Smooth muscle cell (in vitro differentiated cells): Measurements from ENCODE around the gene ABLIM2. TPM values are rescaled to one million over a fixed set of nuclear protein-coding genes. Genes with fewer than 3 reads are reported as not detected.

Source experiments
- DNase-seq: peaks from one replicate; lab custom pipeline; 2025; ENCODE audit not compliant: unreplicated experiment; lab: John Stamatoyannopoulos, UW
- H2AFZ ChIP-seq: fragments of 200-600 bp; sonication (generic); 2 replicates; pipeline ENCODE4 v1.6.0; 2016; ENCODE audit warnings: antibody characterized with exemption, low read depth, mild to moderate bottlenecking
- H3F3A ChIP-seq: fragments of 200-600 bp; sonication (generic); 2 replicates; pipeline ENCODE4 v1.6.0; 2017; ENCODE audit warnings: antibody characterized with exemption, low read depth
- H3K27ac ChIP-seq: fragments of 200-600 bp; sonication (generic); 2 replicates; pipeline ENCODE4 v1.5.1; 2016; ENCODE audit warnings: low read depth, mild to moderate bottlenecking
- H3K27me3 ChIP-seq: fragments of 200-600 bp; sonication (generic); 2 replicates; pipeline ENCODE4 v1.6.1; 2016; ENCODE audit warnings: low read depth, mild to moderate bottlenecking
- H3K36me3 ChIP-seq: fragments of 200-600 bp; sonication (generic); 2 replicates; pipeline ENCODE4 v1.5.1; 2016; ENCODE audit warnings: low read depth
- H3K4me1 ChIP-seq: fragments of 200-600 bp; sonication (generic); 2 replicates; pipeline ENCODE4 v1.5.1; 2016; ENCODE audit warnings: low read depth
- H3K4me2 ChIP-seq: fragments of 200-600 bp; sonication (generic); 2 replicates; pipeline ENCODE4 v1.6.0; 2016; ENCODE audit warnings: mild to moderate bottlenecking
- H3K4me3 ChIP-seq: fragments of 200-600 bp; sonication (generic); 2 replicates; pipeline ENCODE4 v1.5.1; 2016; ENCODE audit warnings: mild to moderate bottlenecking
- H3K79me2 ChIP-seq: fragments of 200-600 bp; sonication (generic); 2 replicates; pipeline ENCODE4 v1.6.0; 2016; ENCODE audit warnings: low read depth, mild to moderate bottlenecking
- H3K9ac ChIP-seq: fragments of 200-600 bp; sonication (generic); 2 replicates; pipeline ENCODE4 v1.6.0; 2016; ENCODE audit warnings: low read depth
- H3K9me3 ChIP-seq: fragments of 200-600 bp; sonication (generic); replicated peaks from 2 replicates; pipeline ENCODE4 v1.5.1; 2016; ENCODE audit warnings: low read depth
- H4K20me1 ChIP-seq: fragments of 200-600 bp; sonication (generic); 2 replicates; pipeline ENCODE4 v1.6.0; 2016; ENCODE audit warnings: low read depth
- CTCF ChIP-seq: fragments of 200-600 bp; sonication (generic); IDR thresholded peaks from 2 replicates; pipeline ENCODE4 v1.5.1; 2017; ENCODE audit warnings: borderline replicate concordance, mild to moderate bottlenecking, antibody characterized with exemption; ENCODE audit not compliant: insufficient read depth, poor library complexity, severe bottlenecking
- WGBS: methylation state at CpG from one replicate; pipeline ENCODE4 v1.1.7; 2016; ENCODE audit warnings: low lambda C conversion rate; 5-methylcytosine and 5-hydroxymethylcytosine counted together
- polyA plus RNA-seq: library from polyadenylated mRNA; unstranded; fragments of >200 nt; fragmentation: Nextera tagmentation; extraction: Ambion mirVana; gene quantifications from 2 replicates; pipeline ENCODE4 v1.2.1, GENCODE V29; 2016
- total RNA-seq: library from RNA; depleted of rRNA; stranded (reverse); fragments of >200 nt; gene quantifications from 2 replicates; pipeline ENCODE4 v1.2.3, GENCODE V29; 2014

Gene ABLIM2
- total and polyA plus RNA-seq, 2 experiments from 2014 or later = 0.08 TPM; not detected in 1

- Histone ChIP-seq H3K4me3 (no peak overlapping the region), H3K9ac (no peak overlapping the region), H3K4me2 (no peak overlapping the region), H3K27me3 (no peaks in the 10 kb centered on the region), H3K27ac (no peak overlapping the region), H3K36me3 (no peaks in the 10 kb centered on the region), H4K20me1 (no peaks in the 10 kb centered on the region), H3K79me2 (no peaks in the 10 kb centered on the region), H2AFZ (no peak overlapping the region), H3F3A (no peaks in the 10 kb centered on the region), H3K4me1 (no peaks in the 10 kb centered on the region), H3K9me3 (no peaks in the 10 kb centered on the region)
- WGBS = 44% methylated on average over 2 of the region's 2 CpGs
- no peak for DNase-seq
- no peak for TF ChIP-seq CTCF
Observed at GRCh38 chr4:8167815-8168214, 9.2 kb upstream of the ABLIM2 start.

GRCh38 chr4:8167291-8167690 lies 8.7 kb upstream of the ABLIM2 start:
- DNase-seq = no peak
- no peaks in the 10 kb centered on the region for H3K27me3 ChIP-seq
- H3K4me3 ChIP-seq = no peak overlapping the region
- H3K79me2 ChIP-seq = no peaks in the 10 kb centered on the region
- H4K20me1 ChIP-seq = no peaks in the 10 kb centered on the region
- no peak for TF ChIP-seq CTCF
- H3F3A ChIP-seq = no peaks in the 10 kb centered on the region
- WGBS = 64% methylated on average over 2 of the region's 2 CpGs
- H3K4me1 ChIP-seq = no peaks in the 10 kb centered on the region
- no peaks in the 10 kb centered on the region for H3K36me3 ChIP-seq
- no peak overlapping the region for H3K9ac ChIP-seq
- no peak overlapping the region for H3K4me2 ChIP-seq
- H3K9me3 ChIP-seq = no peaks in the 10 kb centered on the region
- no peak overlapping the region for H2AFZ ChIP-seq
- no peak overlapping the region for H3K27ac ChIP-seq

GRCh38 chr4:8165374-8165896 lies 6.8 kb upstream of the ABLIM2 start:
- DNase-seq = no peak
- Histone ChIP-seq H3K9ac (no peak overlapping the region), H3K4me3 (no peak overlapping the region), H3K36me3 (no peaks in the 10 kb centered on the region), H3K4me1 (no peaks in the 10 kb centered on the region), H3K27me3 (no peaks in the 10 kb centered on the region), H3F3A (no peaks in the 10 kb centered on the region), H3K4me2 (no peak overlapping the region), H3K9me3 (no peaks in the 10 kb centered on the region), H3K79me2 (no peaks in the 10 kb centered on the region), H2AFZ (no peak overlapping the region), H4K20me1 (no peaks in the 10 kb centered on the region), H3K27ac (no peak overlapping the region)
- no peak for TF ChIP-seq CTCF
- 26% methylated on average over 6 of the region's 6 CpGs for whole genome bisulfite sequencing

- Histone ChIP-seq H3K9ac (no peak overlapping the region), H3K4me1 (no peaks in the 10 kb centered on the region), H3K4me2 (no peak overlapping the region), H2AFZ (no peak overlapping the region), H3F3A (no peaks in the 10 kb centered on the region), H3K79me2 (no peaks in the 10 kb centered on the region), H3K27ac (no peak overlapping the region), H3K27me3 (no peaks in the 10 kb centered on the region), H3K4me3 (no peak overlapping the region), H4K20me1 (no peaks in the 10 kb centered on the region), H3K36me3 (no peaks in the 10 kb centered on the region), H3K9me3 (no peaks in the 10 kb centered on the region)
- 91% methylated on average over 10 of the region's 10 CpGs for WGBS
- no peak for DNase-seq
- no peak for TF ChIP-seq CTCF
Observed at GRCh38 chr4:8164687-8165086, 6.1 kb upstream of the ABLIM2 start.
